ENCODE results near the gene CACNA1G. TPM values are rescaled to one million over a fixed set of nuclear protein-coding genes. Genes with fewer than 3 reads are reported as not detected.

CACNA1G gene
- total and polyA plus RNA-seq, 2 donors (not counting 3 experiments of a cell fraction or from before 2014, with no cell fraction given): not detected

- BruUV-seq (replicated peaks): no TSS peak
- H3K4me1 ChIP-seq (ENCODE audit: control insufficient read depth, extremely low read depth, insufficient read depth, low read length): peaks cover 7% of the 10 kb centered on the region
- H3K4me2 ChIP-seq (ENCODE audit: insufficient read depth, low read length): no peak overlapping the region
- no peaks in the 10 kb centered on the region for H3K9me1 ChIP-seq (replicated peaks; ENCODE audit: control insufficient read depth, extremely low read depth, insufficient read depth, low read length)
- CTCF ChIA-PET: interaction anchor here (0.5 to 8.4 kb wide), 47 partner anchors 9 to 414 kb away, joined by 3 to 398 read pairs (median 4); partner anchors contain the start of genes ANKRD40 and CACNA1G
- H3K36me3 ChIP-seq (ENCODE audit: control insufficient read depth in 2 of 2, extremely low read depth in 1 of 2, insufficient read depth in 2 of 2, low read length in 2 of 2): peaks cover 0 to 5% of the 10 kb centered on the region in 2 experiments
- POLR2A ChIA-PET: interaction anchor here (1.2 to 1.3 kb wide), 2 partner anchors 10 to 75 kb away, joined by 3 to 6 read pairs; partner anchors contain the start of gene CACNA1G
- peak; percentile 89 to 91 for TF ChIP-seq CTCF (IDR thresholded peaks at IDR 0.05; ENCODE audit: extremely low read depth in 1 of 2, insufficient read depth in 1 of 2, low read depth in 1 of 2, low read length in 2 of 2)
- TF ChIP-seq EZH2 (IDR thresholded peaks at IDR 0.05; ENCODE audit: borderline replicate concordance, low read depth, low read length, severe bottlenecking): no peak
- H3K27ac ChIP-seq (ENCODE audit: insufficient read depth, low read depth, low read length): no peak overlapping the region
- DNase-seq (ENCODE audit: low read depth, low spot score): peak; percentile 73
- dilution Hi-C loops (cut with MboI; ENCODE audit: extremely low pct_ligation_motif_present, low sequenced_read_pairs) (no loop called here), intact Hi-C loops (cut with micrococcal nuclease) (loop anchor here (1.0 kb wide), 1 partner anchor 130 kb away; no protein-coding TSS in a partner anchor)
- H4K20me1 ChIP-seq (replicated peaks; ENCODE audit: control insufficient read depth, extremely low read depth, insufficient read depth, low read length): no peaks in the 10 kb centered on the region
- no peaks in the 10 kb centered on the region for H3K27me3 ChIP-seq (ENCODE audit: control insufficient read depth in 2 of 2, insufficient read depth in 2 of 2, low read length in 2 of 2)
- peak; percentile 91 for FAIRE-seq
- no peaks in the 10 kb centered on the region for H3K79me2 ChIP-seq (ENCODE audit: control insufficient read depth, insufficient read depth, low read length)
- H3K4me3 ChIP-seq (replicated peaks in 1 of 3; ENCODE audit: insufficient read depth in 1 of 3, low read depth in 1 of 3, low read length in 3 of 3): no peak overlapping the region
- no peaks in the 10 kb centered on the region for H3K9me3 ChIP-seq (replicated peaks; ENCODE audit: control insufficient read depth, insufficient read depth, low read length)
- H2AFZ ChIP-seq (ENCODE audit: low read depth, low read length): no peak overlapping the region
- no peak overlapping the region for H3K9ac ChIP-seq (replicated peaks; ENCODE audit: extremely low read depth, insufficient read depth, low read length)
These were observed 9.7 kb upstream of the CACNA1G start for GRCh38 chr17:50550661-50551432.

GRCh38 chr17:50551433-50551815 is 9.1 kb upstream of the CACNA1G start:
- no peak overlapping the region for H2AFZ ChIP-seq (ENCODE audit: low read depth, low read length)
- no peak for FAIRE-seq
- ChIA-PET POLR2A (interaction anchor here (1.2 to 1.3 kb wide), 2 partner anchors 9 to 75 kb away, joined by 3 to 6 read pairs; partner anchors contain the start of gene CACNA1G), CTCF (interaction anchor here (0.6 to 8.4 kb wide), 41 partner anchors 9 to 398 kb away, joined by 3 to 398 read pairs (median 5); partner anchors contain the start of genes ANKRD40 and CACNA1G)
- no peak overlapping the region for H3K9ac ChIP-seq (replicated peaks; ENCODE audit: extremely low read depth, insufficient read depth, low read length)
- peaks cover 0 to 5% of the 10 kb centered on the region in 2 experiments for H3K36me3 ChIP-seq (ENCODE audit: control insufficient read depth in 2 of 2, extremely low read depth in 1 of 2, insufficient read depth in 2 of 2, low read length in 2 of 2)
- H3K27me3 ChIP-seq (ENCODE audit: control insufficient read depth in 2 of 2, insufficient read depth in 2 of 2, low read length in 2 of 2): no peaks in the 10 kb centered on the region
- H3K79me2 ChIP-seq (ENCODE audit: control insufficient read depth, insufficient read depth, low read length): no peaks in the 10 kb centered on the region
- no peaks in the 10 kb centered on the region for H4K20me1 ChIP-seq (replicated peaks; ENCODE audit: control insufficient read depth, extremely low read depth, insufficient read depth, low read length)
- no peaks in the 10 kb centered on the region for H3K9me3 ChIP-seq (replicated peaks; ENCODE audit: control insufficient read depth, insufficient read depth, low read length)
- dilution Hi-C loops (cut with MboI; ENCODE audit: extremely low pct_ligation_motif_present, low sequenced_read_pairs): no loop called here
- intact Hi-C loops (cut with micrococcal nuclease): loop anchor here (1.0 kb wide), 1 partner anchor 130 kb away; no protein-coding TSS in a partner anchor
- H3K27ac ChIP-seq (ENCODE audit: insufficient read depth, low read depth, low read length): no peak overlapping the region
- no peak for DNase-seq (ENCODE audit: low read depth, low spot score)
- BruUV-seq (replicated peaks): no TSS peak
- H3K4me3 ChIP-seq (replicated peaks in 1 of 3; ENCODE audit: insufficient read depth in 1 of 3, low read depth in 1 of 3, low read length in 3 of 3): no peak overlapping the region
- H3K9me1 ChIP-seq (replicated peaks; ENCODE audit: control insufficient read depth, extremely low read depth, insufficient read depth, low read length): no peaks in the 10 kb centered on the region
- TF ChIP-seq POLR2A (IDR thresholded peaks at IDR 0.05; ENCODE audit: low read depth, low read length) (no peak), EZH2 (IDR thresholded peaks at IDR 0.05; ENCODE audit: borderline replicate concordance, low read depth, low read length, severe bottlenecking) (no peak), GATA2 (IDR thresholded peaks at IDR 0.05; ENCODE audit: insufficient read depth, insufficient read length, low read depth, low read length) (no peak), MAX (IDR thresholded peaks at IDR 0.05; ENCODE audit: insufficient read depth, insufficient read length) (no peak), JUN (IDR thresholded peaks at IDR 0.05; ENCODE audit: borderline replicate concordance, insufficient read depth, insufficient read length, low read depth) (no peak), MYC (IDR thresholded peaks at IDR 0.05; ENCODE audit: low read depth, low read length) (no peak), POLR2AphosphoS5 (IDR thresholded peaks at IDR 0.05; ENCODE audit: insufficient read depth, low read depth, low read length) (no peak), FOS (IDR thresholded peaks at IDR 0.05; ENCODE audit: borderline replicate concordance, insufficient read depth, low read length) (no peak), CTCF (IDR thresholded peaks at IDR 0.05; ENCODE audit: extremely low read depth in 1 of 2, insufficient read depth in 1 of 2, low read depth in 1 of 2, low read length in 2 of 2) (no peak)
- peaks cover 7% of the 10 kb centered on the region for H3K4me1 ChIP-seq (ENCODE audit: control insufficient read depth, extremely low read depth, insufficient read depth, low read length)
- no peak overlapping the region for H3K4me2 ChIP-seq (ENCODE audit: insufficient read depth, low read length)

Measured in endothelial cell of umbilical vein (primary cell).